ENCODE results near the gene PLEKHA4. TPM values are rescaled to one million over a fixed set of nuclear protein-coding genes. Genes with fewer than 3 reads are reported as not detected.
"Not testable (repeated sequence)": the region's sequence is repeated elsewhere in the genome, so short reads cannot be mapped to it uniquely, and the experiment has no call there.

Gene PLEKHA4
- total RNA-seq, 1 donor from 2014 or later: 9.4 TPM

- Mint-ChIP-seq H3K4me3 (ENCODE audit: unreplicated experiment) (peak overlapping the region; percentile 99), H3K9me3 (ENCODE audit: unreplicated experiment) (peaks cover 30% of the 10 kb centered on the region), H3K36me3 (ENCODE audit: unreplicated experiment) (peaks cover 19% of the 10 kb centered on the region), H3K4me1 (ENCODE audit: low read depth, unreplicated experiment) (peaks cover 19% of the 10 kb centered on the region), H3K27me3 (ENCODE audit: unreplicated experiment) (peaks cover 12% of the 10 kb centered on the region), H3K27ac (ENCODE audit: unreplicated experiment) (peak overlapping the region; percentile 100)
- DNase-seq: no peak
- no peak for TF ChIP-seq CTCF (IDR thresholded peaks at IDR 0.05; ENCODE audit: partially characterized antibody, unreplicated experiment)
Measured at GRCh38 chr19:48873476-48874302, 5.3 kb upstream of the PLEKHA4 start.

- Mint-ChIP-seq H3K4me1 (ENCODE audit: low read depth, unreplicated experiment) (peaks cover 23% of the 10 kb centered on the region), H3K27me3 (ENCODE audit: unreplicated experiment) (peaks cover 13% of the 10 kb centered on the region), H3K4me3 (ENCODE audit: unreplicated experiment) (peak overlapping the region; percentile 99), H3K36me3 (ENCODE audit: unreplicated experiment) (peaks cover 19% of the 10 kb centered on the region), H3K9me3 (ENCODE audit: unreplicated experiment) (peaks cover 28% of the 10 kb centered on the region), H3K27ac (ENCODE audit: unreplicated experiment) (peak overlapping the region; percentile 100)
- DNase-seq: peak; percentile 58
- TF ChIP-seq CTCF (IDR thresholded peaks at IDR 0.05; ENCODE audit: partially characterized antibody, unreplicated experiment): no peak
Measured at GRCh38 chr19:48872884-48873475, 4.6 kb upstream of the PLEKHA4 start.

GRCh38 chr19:48872182-48872883 is 3.9 kb upstream of the PLEKHA4 start, which contains the start of gene PPP1R15A:
PPP1R15A (plus strand) TSS chr19:48872421; CDS start chr19:48873234, 813 bp downstream.
- Mint-ChIP-seq H3K27ac (ENCODE audit: unreplicated experiment) (peak within 1 kb of the TSS; percentile 100), H3K4me1 (ENCODE audit: low read depth, unreplicated experiment) (peaks cover 24% of the 10 kb centered on the region), H3K27me3 (ENCODE audit: unreplicated experiment) (peaks cover 13% of the 10 kb centered on the region), H3K9me3 (ENCODE audit: unreplicated experiment) (peaks cover 28% of the 10 kb centered on the region), H3K36me3 (ENCODE audit: unreplicated experiment) (peaks cover 19% of the 10 kb centered on the region), H3K4me3 (ENCODE audit: unreplicated experiment) (peak within 1 kb of the TSS; percentile 99)
- DNase-seq: peak; percentile 98
- peak; percentile 23 for TF ChIP-seq CTCF (IDR thresholded peaks at IDR 0.05; ENCODE audit: partially characterized antibody, unreplicated experiment)

- H3K9me3 Mint-ChIP-seq (ENCODE audit: unreplicated experiment): peaks cover 32% of the 10 kb centered on the region
- peak overlapping the region; percentile 99 for H3K4me3 Mint-ChIP-seq (ENCODE audit: unreplicated experiment)
- H3K4me1 Mint-ChIP-seq (ENCODE audit: low read depth, unreplicated experiment): peaks cover 28% of the 10 kb centered on the region
- peaks cover 13% of the 10 kb centered on the region for H3K27me3 Mint-ChIP-seq (ENCODE audit: unreplicated experiment)
- H3K27ac Mint-ChIP-seq (ENCODE audit: unreplicated experiment): peak overlapping the region; percentile 100
- not testable (repeated sequence) for DNase-seq
- H3K36me3 Mint-ChIP-seq (ENCODE audit: unreplicated experiment): peaks cover 19% of the 10 kb centered on the region
Measured at GRCh38 chr19:48871471-48872181, 3.2 kb upstream of the PLEKHA4 start.

- H3K4me3 Mint-ChIP-seq (ENCODE audit: unreplicated experiment): no peak overlapping the region
- DNase-seq: no peak
- peaks cover 13% of the 10 kb centered on the region for H3K36me3 Mint-ChIP-seq (ENCODE audit: unreplicated experiment)
- H3K4me1 Mint-ChIP-seq (ENCODE audit: low read depth, unreplicated experiment): peaks cover 23% of the 10 kb centered on the region
- no peak for TF ChIP-seq CTCF (IDR thresholded peaks at IDR 0.05; ENCODE audit: partially characterized antibody, unreplicated experiment)
- H3K27me3 Mint-ChIP-seq (ENCODE audit: unreplicated experiment): peaks cover 7% of the 10 kb centered on the region
- no peak overlapping the region for H3K27ac Mint-ChIP-seq (ENCODE audit: unreplicated experiment)
- peaks cover 30% of the 10 kb centered on the region for H3K9me3 Mint-ChIP-seq (ENCODE audit: unreplicated experiment)
Measured at GRCh38 chr19:48870048-48870447, 1.6 kb upstream of the PLEKHA4 start.

Measured in glutamatergic neuron (in vitro differentiated cells).